Epithelial cell of esophagus (primary cell): ENCODE measurements around the gene TUBB.
A peak's percentile ranks its signal among the peaks of the same experiment; 100 is the strongest.

Experiments used
- DNase-seq: peaks from one replicate; pipeline ENCODE4 v3.0.0; 2010; ENCODE audit warnings: low read depth
- H3K4me3 ChIP-seq: 2 replicates; pipeline ENCODE4 v1.5.1; 2011; ENCODE audit warnings: mild to moderate bottlenecking, low read length, control low read depth
- CTCF ChIP-seq: IDR thresholded peaks from 2 replicates; pipeline ENCODE4 v1.5.1; 2011; ENCODE audit warnings: low read depth, mild to moderate bottlenecking, low read length, control low read depth, inconsistent platforms; ENCODE audit not compliant: insufficient read depth; ENCODE audit errors: missing control alignments

The TUBB gene

GRCh38 chr6:30725713-30726505, 5.8 kb downstream of the TUBB start:
- DNase-seq: no peak
- no peak for TF ChIP-seq CTCF
- no peak overlapping the region for H3K4me3 ChIP-seq

- no peak for TF ChIP-seq CTCF
- no peak for DNase-seq
- no peak overlapping the region for H3K4me3 ChIP-seq
Observed at GRCh38 chr6:30726506-30727413, 6.6 kb downstream of the TUBB start.

- TF ChIP-seq CTCF: no peak
- no peak for DNase-seq
- no peak overlapping the region for H3K4me3 ChIP-seq
Observed at GRCh38 chr6:30727920-30728553, 7.9 kb downstream of the TUBB start.

GRCh38 chr6:30730601-30731435, 10.7 kb downstream of the TUBB start:
- peak; percentile 87 for TF ChIP-seq CTCF
- DNase-seq: peak; percentile 91
- H3K4me3 ChIP-seq: peak overlapping the region; percentile 15

- no peak for DNase-seq
- no peak for TF ChIP-seq CTCF
- H3K4me3 ChIP-seq: no peak overlapping the region
Observed at GRCh38 chr6:30732237-30732943, 12.2 kb downstream of the TUBB start.
